ENCODE results near the gene PIBF1. TPM values are rescaled to one million over a fixed set of nuclear protein-coding genes. Genes with fewer than 3 reads are reported as not detected.
A peak's percentile ranks its signal among the peaks of the same experiment; 100 is the strongest.

PIBF1 gene
- total RNA-seq, 1 donor from 2014 or later: 28.3 TPM

DNA sequence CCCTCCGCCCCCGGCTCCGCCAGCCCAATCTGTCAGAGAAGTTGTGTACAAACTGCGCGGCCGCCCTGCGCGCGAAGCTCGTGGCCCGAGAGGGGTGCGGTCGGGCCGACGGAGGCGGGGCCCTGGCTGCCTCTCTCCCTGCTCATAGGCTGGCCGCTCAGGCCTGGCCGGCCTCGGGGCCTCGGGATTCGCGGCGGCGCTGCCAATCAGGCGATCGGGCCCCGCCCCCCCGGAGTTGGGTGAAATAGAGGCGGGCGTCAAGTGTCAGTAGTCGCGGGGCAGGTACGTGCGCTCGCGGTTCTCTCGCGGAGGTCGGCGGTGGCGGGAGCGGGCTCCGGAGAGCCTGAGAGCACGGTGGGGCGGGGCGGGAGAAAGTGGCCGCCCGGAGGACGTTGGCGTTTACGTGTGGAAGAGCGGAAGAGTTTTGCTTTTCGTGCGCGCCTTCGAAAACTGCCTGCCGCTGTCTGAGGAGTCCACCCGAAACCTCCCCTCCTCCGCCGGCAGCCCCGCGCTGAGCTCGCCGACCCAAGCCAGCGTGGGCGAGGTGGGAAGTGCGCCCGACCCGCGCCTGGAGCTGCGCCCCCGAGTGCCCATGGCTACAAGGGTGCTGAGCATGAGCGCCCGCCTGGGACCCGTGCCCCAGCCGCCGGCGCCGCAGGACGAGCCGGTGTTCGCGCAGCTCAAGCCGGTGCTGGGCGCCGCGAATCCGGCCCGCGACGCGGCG, 277.0 kb downstream of the PIBF1 start, which contains the start of gene KLF5:
Gene KLF5 (plus strand): TSS at position 270 of the 724 bp plus-strand sequence. CDS start 323 bp downstream, at position 593.
- Histone ChIP-seq H3K4me1 (peaks cover 5% of the 10 kb centered on the region), H3K27ac (peak within 1 kb of the TSS; percentile 84), H3K27me3 (peaks cover 26% of the 10 kb centered on the region), H3K4me3 (peak within 1 kb of the TSS; percentile 73), H3K36me3 (no peaks in the 10 kb centered on the region), H3K9me3 (no peaks in the 10 kb centered on the region)
- intact Hi-C loops (cut with DNase I): no loop called here
- DNase-seq: peak; percentile 99
- ATAC-seq: peak; percentile 97
- TF ChIP-seq, protein P1, sequence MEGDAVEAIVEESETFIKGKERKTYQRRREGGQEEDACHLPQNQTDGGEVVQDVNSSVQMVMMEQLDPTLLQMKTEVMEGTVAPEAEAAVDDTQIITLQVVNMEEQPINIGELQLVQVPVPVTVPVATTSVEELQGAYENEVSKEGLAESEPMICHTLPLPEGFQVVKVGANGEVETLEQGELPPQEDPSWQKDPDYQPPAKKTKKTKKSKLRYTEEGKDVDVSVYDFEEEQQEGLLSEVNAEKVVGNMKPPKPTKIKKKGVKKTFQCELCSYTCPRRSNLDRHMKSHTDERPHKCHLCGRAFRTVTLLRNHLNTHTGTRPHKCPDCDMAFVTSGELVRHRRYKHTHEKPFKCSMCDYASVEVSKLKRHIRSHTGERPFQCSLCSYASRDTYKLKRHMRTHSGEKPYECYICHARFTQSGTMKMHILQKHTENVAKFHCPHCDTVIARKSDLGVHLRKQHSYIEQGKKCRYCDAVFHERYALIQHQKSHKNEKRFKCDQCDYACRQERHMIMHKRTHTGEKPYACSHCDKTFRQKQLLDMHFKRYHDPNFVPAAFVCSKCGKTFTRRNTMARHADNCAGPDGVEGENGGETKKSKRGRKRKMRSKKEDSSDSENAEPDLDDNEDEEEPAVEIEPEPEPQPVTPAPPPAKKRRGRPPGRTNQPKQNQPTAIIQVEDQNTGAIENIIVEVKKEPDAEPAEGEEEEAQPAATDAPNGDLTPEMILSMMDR (IDR thresholded peaks at IDR 0.05): no peak

DNA sequence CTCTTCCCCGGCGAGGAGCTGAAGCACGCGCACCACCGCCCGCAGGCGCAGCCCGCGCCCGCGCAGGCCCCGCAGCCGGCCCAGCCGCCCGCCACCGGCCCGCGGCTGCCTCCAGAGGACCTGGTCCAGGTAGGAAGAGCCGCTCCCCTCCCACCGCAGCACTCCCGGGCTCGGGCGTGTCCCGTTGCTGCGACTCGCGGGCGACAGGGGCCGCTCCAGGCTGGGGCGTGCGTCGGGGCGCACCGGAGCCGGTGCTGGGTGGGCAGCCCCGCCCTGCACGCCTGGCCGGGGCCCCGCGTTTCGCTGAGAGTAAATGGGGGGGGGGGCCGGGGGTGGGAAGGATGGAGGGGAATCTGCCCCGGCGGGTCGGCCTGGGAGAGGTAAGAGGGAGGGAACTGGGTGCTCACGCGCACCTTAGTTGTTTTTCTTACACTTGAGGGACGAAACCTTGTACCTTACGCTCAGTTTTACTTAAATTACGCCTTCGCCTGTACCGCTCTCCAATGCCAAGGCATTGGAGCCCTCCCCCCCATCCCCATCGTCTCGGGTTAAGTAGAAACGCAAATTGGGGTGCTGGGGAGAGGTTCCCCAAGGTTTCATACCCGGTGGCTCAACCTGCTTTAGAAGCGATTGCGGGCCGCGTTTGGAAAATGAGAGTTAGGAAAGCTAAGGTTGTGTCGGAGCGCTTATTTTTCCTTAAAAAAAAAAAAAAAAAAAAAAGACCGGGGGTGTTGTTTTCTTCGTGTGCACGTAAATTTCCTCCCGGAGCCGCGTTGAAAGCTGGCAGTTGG, 277.7 kb downstream of the PIBF1 start:
- DNase-seq: peak; percentile 91
- Histone ChIP-seq H3K9me3 (no peaks in the 10 kb centered on the region), H3K4me3 (peak overlapping the region; percentile 73), H3K36me3 (peaks cover 6% of the 10 kb centered on the region), H3K27ac (peak overlapping the region; percentile 84), H3K4me1 (peaks cover 5% of the 10 kb centered on the region), H3K27me3 (peaks cover 24% of the 10 kb centered on the region)
- ATAC-seq: peak; percentile 75
- intact Hi-C loops (cut with DNase I): no loop called here
- TF ChIP-seq, protein P1 (IDR thresholded peaks at IDR 0.05): peak; percentile 17

DNA sequence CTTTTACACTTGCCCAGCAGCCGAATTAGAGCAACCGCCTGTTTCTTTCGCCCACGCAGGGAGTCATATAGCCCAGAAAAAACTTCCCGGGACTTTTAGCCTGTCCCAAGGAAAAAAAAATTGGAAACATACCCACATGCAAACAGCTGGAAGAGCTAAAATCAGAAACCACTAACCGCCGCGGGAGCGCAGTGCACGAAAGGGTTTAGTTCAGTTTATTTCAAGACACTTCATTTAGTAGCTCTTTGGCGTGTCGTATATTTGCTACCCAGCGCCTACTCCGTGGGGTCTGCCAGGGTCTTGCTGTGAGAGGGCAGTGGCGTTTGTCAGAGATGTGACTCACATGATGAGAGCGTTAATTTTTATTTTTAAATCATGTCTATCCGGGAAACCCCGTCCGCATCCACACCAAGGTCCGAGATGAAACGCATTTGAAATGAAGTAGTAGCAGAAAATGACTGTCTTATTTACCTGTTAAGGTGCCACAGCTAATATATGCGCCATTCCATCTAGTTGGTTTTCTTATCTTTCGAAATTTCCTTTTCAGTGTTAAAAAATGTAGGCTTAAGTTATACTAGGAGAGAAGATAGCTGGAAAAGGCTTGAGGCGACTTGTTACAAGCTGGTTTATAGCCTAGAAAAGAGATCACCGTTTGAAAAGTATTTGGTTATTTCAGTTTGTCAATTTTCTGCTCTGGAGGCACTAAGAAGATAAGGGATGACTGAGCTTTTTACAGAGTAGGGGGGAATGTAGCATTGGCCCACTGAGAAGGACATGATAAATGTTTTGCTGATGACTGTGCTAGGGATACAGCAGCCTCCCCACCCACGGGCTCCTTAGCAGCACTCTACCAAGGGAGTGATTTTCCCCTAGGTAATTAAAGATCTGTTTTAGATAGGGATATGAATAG, 278.6 kb downstream of the PIBF1 start:
- H3K36me3 ChIP-seq: peaks cover 6% of the 10 kb centered on the region
- intact Hi-C loops (cut with DNase I): no loop called here
- TF ChIP-seq, protein P1 (IDR thresholded peaks at IDR 0.05): no peak
- H3K27me3 ChIP-seq: peaks cover 19% of the 10 kb centered on the region
- H3K27ac ChIP-seq: peak overlapping the region; percentile 84
- DNase-seq (no peak), ATAC-seq (no peak)
- peak overlapping the region; percentile 73 for H3K4me3 ChIP-seq
- H3K4me1 ChIP-seq: peaks cover 5% of the 10 kb centered on the region
- no peaks in the 10 kb centered on the region for H3K9me3 ChIP-seq

DNA sequence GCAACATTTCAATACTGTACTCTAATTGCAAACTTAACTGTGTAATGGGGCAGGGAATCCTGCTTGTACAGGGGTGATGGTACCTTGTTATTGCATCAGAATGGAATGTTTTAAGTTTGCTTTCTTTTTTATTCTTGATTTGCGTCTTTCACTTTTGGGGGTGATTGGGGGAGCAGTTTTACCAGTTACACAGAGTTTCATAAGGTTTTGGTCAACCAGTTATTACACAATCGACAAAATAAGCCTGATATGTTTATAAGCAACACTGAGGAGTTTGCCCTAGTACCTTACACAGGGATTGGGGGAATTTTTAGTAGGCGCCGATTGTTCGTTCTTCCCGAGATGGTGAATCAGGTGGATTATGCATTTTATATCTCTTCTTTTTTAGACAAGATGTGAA, 279.5 kb downstream of the PIBF1 start:
- peak overlapping the region; percentile 84 for H3K27ac ChIP-seq

More for the DNA sequence above, 279.5 kb downstream of the PIBF1 start:
- Histone ChIP-seq H3K36me3 (peaks cover 6% of the 10 kb centered on the region), H3K4me1 (peaks cover 5% of the 10 kb centered on the region), H3K4me3 (peak overlapping the region; percentile 73), H3K27me3 (peaks cover 16% of the 10 kb centered on the region), H3K9me3 (no peaks in the 10 kb centered on the region)
- ATAC-seq (no peak), DNase-seq (no peak)
- intact Hi-C loops (cut with DNase I): no loop called here
- TF ChIP-seq, protein P1 (IDR thresholded peaks at IDR 0.05): no peak

Measured in upper lobe of right lung (tissue), 1 donor.